Parathyroid adenoma (tissue), 2 donors: Measurements from ENCODE around the gene SULT2B1.

Experiments
- H2AFZ ChIP-seq: fragments of 300-600 bp; sonication (generic); one replicate; pipeline ENCODE4 v1.7.0; 2017; ENCODE audit warnings: antibody characterized with exemption, mild to moderate bottlenecking
- H3K27ac ChIP-seq: fragments of 300-600 bp; sonication (generic); one replicate; pipeline ENCODE4 v1.7.0; 2017
- H3K27me3 ChIP-seq: fragments of 300-600 bp; sonication (generic); one replicate; pipeline ENCODE4 v1.7.0; 2017; ENCODE audit warnings: low read length; ENCODE audit not compliant: control insufficient read depth, insufficient read depth
- H3K36me3 ChIP-seq: fragments of 300-600 bp; sonication (generic); one replicate; pipeline ENCODE4 v1.7.0; 2017; ENCODE audit warnings: low read length; ENCODE audit not compliant: control insufficient read depth, insufficient read depth
- H3K4me1 ChIP-seq: fragments of 300-600 bp; sonication (generic); one replicate; pipeline ENCODE4 v1.7.0; 2017; ENCODE audit warnings: control low read depth
- H3K4me2 ChIP-seq: fragments of 300-600 bp; sonication (generic); one replicate; pipeline ENCODE4 v1.7.0; 2017; ENCODE audit warnings: low read length
- H3K4me3 ChIP-seq: fragments of 300-600 bp; sonication (generic); one replicate; pipeline ENCODE4 v1.7.0; 2017; ENCODE audit warnings: low read depth, low read length
- H3K79me2 ChIP-seq: fragments of 300-600 bp; sonication (generic); one replicate; pipeline ENCODE4 v1.7.0; 2017; ENCODE audit warnings: control low read depth
- H3K9ac ChIP-seq: fragments of 300-600 bp; sonication (generic); one replicate; pipeline ENCODE4 v1.7.0; 2017; ENCODE audit warnings: mild to moderate bottlenecking
- H3K9me3 ChIP-seq: fragments of 300-600 bp; sonication (generic); one replicate; pipeline ENCODE4 v1.7.0; 2017; ENCODE audit warnings: low read length; ENCODE audit not compliant: control insufficient read depth
- TF ChIP-seq, protein P1 (sequence below): fragments of 300-600 bp; sonication (generic); IDR thresholded peaks from one replicate; pipeline ENCODE4 v1.7.0; 2017; ENCODE audit warnings: antibody characterized with exemption, mild to moderate bottlenecking
- donor health status: primary hyperparathyroidism.

The SULT2B1 gene

DNA sequence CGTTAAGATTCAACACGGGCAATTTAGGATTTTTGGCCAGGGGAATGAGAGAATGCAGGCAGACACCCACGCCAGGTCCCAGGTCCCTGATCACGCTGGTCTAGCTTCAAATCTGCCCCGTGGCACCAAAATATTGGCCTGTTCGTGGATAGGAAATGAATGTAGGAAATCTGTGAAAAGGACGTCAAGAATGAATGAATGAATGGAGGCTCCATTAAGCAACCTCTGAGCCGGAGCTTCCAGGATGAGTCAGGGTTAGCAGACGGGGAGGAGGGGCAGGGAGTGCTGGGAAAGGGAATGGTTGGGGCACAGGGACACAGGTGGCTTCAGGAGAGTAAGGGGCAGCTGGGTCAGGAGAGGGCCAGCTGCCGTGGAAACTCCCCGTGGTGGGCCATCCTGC lies 4.2 kb downstream of the SULT2B1 start:
- Histone ChIP-seq H3K4me2 (no peak overlapping the region), H3K4me3 (no peak overlapping the region), H3K4me1 (peaks cover 22% of the 10 kb centered on the region), H3K36me3 (no peaks in the 10 kb centered on the region), H3K79me2 (peaks cover 7% of the 10 kb centered on the region), H3K9ac (no peak overlapping the region), H2AFZ (no peak overlapping the region), H3K27me3 (no peaks in the 10 kb centered on the region), H3K27ac (no peak overlapping the region), H3K9me3 (no peaks in the 10 kb centered on the region)
- TF ChIP-seq, protein P1, sequence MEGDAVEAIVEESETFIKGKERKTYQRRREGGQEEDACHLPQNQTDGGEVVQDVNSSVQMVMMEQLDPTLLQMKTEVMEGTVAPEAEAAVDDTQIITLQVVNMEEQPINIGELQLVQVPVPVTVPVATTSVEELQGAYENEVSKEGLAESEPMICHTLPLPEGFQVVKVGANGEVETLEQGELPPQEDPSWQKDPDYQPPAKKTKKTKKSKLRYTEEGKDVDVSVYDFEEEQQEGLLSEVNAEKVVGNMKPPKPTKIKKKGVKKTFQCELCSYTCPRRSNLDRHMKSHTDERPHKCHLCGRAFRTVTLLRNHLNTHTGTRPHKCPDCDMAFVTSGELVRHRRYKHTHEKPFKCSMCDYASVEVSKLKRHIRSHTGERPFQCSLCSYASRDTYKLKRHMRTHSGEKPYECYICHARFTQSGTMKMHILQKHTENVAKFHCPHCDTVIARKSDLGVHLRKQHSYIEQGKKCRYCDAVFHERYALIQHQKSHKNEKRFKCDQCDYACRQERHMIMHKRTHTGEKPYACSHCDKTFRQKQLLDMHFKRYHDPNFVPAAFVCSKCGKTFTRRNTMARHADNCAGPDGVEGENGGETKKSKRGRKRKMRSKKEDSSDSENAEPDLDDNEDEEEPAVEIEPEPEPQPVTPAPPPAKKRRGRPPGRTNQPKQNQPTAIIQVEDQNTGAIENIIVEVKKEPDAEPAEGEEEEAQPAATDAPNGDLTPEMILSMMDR = no peak

GRCh38 chr19:48556825-48557224 lies 4.9 kb downstream of the SULT2B1 start:
- TF ChIP-seq, protein P1 = no peak
- peaks cover 17% of the 10 kb centered on the region for H3K4me1 ChIP-seq
- H3K9ac ChIP-seq = no peak overlapping the region
- no peaks in the 10 kb centered on the region for H3K27me3 ChIP-seq
- no peak overlapping the region for H3K4me2 ChIP-seq
- no peaks in the 10 kb centered on the region for H3K9me3 ChIP-seq
- H3K36me3 ChIP-seq = no peaks in the 10 kb centered on the region
- no peak overlapping the region for H3K27ac ChIP-seq
- H2AFZ ChIP-seq = no peak overlapping the region
- H3K79me2 ChIP-seq = peaks cover 7% of the 10 kb centered on the region
- no peak overlapping the region for H3K4me3 ChIP-seq

DNA sequence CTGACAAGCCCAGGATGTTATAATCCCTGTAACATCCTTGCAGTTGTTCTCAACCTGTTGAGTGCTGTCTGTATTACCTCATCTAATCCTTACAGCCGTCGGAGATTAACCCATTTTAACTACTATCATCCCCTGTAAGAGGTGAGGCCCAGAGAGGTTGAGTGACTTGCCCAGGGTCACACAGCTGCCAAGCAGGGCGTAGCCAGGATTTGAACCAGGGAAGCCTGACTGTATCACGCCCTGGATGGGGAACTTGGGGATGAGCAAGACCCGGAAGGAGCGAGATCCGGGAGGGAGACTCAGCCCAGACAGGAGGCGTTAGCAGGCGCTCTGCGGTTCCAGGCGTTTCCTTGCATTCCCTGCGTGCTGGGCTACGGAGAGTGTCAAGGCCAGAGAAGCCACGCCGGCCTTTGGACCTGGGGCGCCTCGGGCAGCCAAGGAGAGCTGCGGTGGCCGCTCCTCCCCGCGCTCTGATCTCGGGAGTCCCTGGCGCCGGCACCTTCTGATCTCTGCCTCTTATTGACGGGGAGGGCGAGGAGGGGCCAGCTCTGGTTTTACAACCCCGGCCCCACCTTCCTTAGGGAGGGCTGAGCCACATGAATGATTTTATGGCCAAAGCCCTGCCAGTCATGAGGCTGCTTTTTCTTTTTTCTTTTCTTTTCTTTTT lies 6.2 kb downstream of the SULT2B1 start:
- no peak overlapping the region for H3K27ac ChIP-seq
- peak overlapping the region; percentile 76 for H2AFZ ChIP-seq
- no peaks in the 10 kb centered on the region for H3K36me3 ChIP-seq
- H3K9me3 ChIP-seq = no peaks in the 10 kb centered on the region
- TF ChIP-seq, protein P1 = no peak
- no peak overlapping the region for H3K4me2 ChIP-seq
- no peak overlapping the region for H3K9ac ChIP-seq
- peaks cover 12% of the 10 kb centered on the region for H3K4me1 ChIP-seq
- H3K79me2 ChIP-seq = peaks cover 7% of the 10 kb centered on the region
- no peak overlapping the region for H3K4me3 ChIP-seq
- no peaks in the 10 kb centered on the region for H3K27me3 ChIP-seq

GRCh38 chr19:48560095-48560530 lies 8.1 kb downstream of the SULT2B1 start:
- Histone ChIP-seq H3K9ac (no peak overlapping the region), H3K27ac (no peak overlapping the region), H3K36me3 (no peaks in the 10 kb centered on the region), H3K4me3 (no peak overlapping the region), H3K4me2 (no peak overlapping the region), H2AFZ (no peak overlapping the region), H3K27me3 (no peaks in the 10 kb centered on the region), H3K79me2 (peaks cover 7% of the 10 kb centered on the region), H3K9me3 (no peaks in the 10 kb centered on the region), H3K4me1 (peaks cover 4% of the 10 kb centered on the region)
- TF ChIP-seq, protein P1 = peak; percentile 16

GRCh38 chr19:48561412-48561811 lies 9.4 kb downstream of the SULT2B1 start:
- Histone ChIP-seq H3K27ac (no peak overlapping the region), H3K79me2 (peaks cover 7% of the 10 kb centered on the region), H3K9me3 (no peaks in the 10 kb centered on the region), H3K27me3 (no peaks in the 10 kb centered on the region), H3K4me1 (peaks cover 4% of the 10 kb centered on the region), H3K36me3 (no peaks in the 10 kb centered on the region), H3K9ac (no peak overlapping the region), H3K4me3 (no peak overlapping the region), H3K4me2 (no peak overlapping the region), H2AFZ (no peak overlapping the region)
- TF ChIP-seq, protein P1 = no peak
